Esophagus mucosa (tissue), 1 donor: ENCODE results near the gene CENPB. TPM values are rescaled to one million over a fixed set of nuclear protein-coding genes. Genes with fewer than 3 reads are reported as not detected.
A peak's percentile ranks its signal among the peaks of the same experiment; 100 is the strongest.
"Not testable (repeated sequence)": the region's sequence is repeated elsewhere in the genome, so short reads cannot be mapped to it uniquely, and the experiment has no call there.

Source experiments
- ATAC-seq: fragments of 200-7000 bp; cut with Tn5 transposase; one replicate; pipeline ENCODE4 v1.9.1; 2020
- total RNA-seq: library from RNA; stranded (reverse); gene quantifications from one replicate; pipeline ENCODE4 v1.2.4, GENCODE V29; 2023
- donor health status: DM: yes; HTN: yes; CAD: no.

The CENPB gene
- total RNA-seq, 1 donor from 2014 or later: 50.8 TPM

DNA sequence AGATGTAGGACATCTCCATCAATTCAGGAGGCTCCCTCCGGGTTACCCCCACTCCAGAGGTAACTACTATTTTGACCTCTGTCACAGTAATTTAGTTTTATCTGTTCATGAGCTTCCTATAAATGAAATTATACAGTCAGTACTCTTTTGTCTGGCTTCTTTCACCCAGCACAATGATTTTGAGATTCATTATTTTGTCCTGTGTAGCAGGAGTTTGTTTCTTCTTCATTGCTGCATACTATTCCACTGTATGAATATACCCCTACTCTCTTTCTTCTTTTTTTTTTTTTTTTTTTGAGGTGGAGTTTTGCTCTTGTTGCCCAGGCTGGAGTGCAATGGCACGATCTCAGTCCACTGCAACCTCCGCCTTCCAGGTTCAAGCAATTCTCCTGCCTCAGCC lies 22.0 kb upstream of the CENPB start:
- no peak for ATAC-seq

DNA sequence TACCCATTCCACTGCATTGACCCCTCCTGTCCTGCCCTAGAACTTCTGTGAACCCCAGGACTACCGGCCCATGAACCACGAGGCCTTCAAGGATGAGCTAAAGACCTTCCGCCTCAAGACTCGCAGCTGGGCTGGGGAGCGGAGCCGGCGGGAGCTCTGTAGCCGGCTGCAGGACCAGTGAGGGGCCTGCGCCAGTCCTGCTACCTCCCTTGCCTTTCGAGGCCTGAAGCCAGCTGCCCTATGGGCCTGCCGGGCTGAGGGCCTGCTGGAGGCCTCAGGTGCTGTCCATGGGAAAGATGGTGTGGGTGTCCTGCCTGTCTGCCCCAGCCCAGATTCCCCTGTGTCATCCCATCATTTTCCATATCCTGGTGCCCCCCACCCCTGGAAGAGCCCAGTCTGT lies 18.2 kb upstream of the CENPB start:
- ATAC-seq: no peak

DNA sequence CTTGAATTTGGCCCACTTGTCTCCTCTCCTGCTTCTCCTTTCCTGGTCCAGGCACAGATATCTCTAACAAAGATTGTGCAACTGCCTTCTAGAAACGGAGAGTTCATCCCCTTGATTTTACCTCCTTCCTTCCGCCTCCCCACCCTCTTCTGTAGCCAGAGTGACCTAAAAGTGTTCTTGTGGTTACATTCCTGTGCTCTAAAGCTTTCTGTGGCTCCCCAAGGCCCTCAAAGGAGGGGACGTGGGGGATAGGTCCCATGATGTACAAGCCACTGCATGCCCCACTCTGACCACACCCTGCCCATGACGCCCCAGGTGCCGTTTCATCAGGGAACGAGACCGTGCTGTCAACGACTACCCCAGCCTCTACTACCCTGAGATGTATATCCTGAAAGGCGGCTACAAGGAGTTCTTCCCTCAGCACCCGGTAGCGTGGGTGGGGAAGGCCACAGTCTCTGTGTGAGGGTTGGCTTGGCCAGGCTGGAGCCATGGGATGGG lies 17.8 kb upstream of the CENPB start:
- ATAC-seq: peak; percentile 25

DNA sequence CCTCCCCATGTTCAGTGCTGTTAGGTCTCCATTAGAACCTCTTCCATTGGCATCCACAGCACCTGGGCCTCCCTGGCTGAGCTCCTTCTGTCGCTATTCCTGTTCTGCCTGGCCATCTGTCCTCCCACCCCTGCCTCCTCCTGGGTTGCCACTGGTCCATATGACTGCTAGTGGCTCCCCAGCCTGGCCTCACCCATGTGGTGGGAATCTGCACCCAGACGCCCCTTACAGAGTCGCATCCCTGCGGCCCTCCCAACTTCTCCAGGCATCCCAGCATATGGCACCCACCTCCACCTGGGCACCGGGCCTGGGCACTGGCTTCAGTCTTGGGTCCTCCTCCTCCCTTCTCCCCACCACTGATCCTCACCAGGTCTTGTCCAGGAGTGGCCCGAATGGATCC lies 17.3 kb upstream of the CENPB start:
- ATAC-seq: no peak

DNA sequence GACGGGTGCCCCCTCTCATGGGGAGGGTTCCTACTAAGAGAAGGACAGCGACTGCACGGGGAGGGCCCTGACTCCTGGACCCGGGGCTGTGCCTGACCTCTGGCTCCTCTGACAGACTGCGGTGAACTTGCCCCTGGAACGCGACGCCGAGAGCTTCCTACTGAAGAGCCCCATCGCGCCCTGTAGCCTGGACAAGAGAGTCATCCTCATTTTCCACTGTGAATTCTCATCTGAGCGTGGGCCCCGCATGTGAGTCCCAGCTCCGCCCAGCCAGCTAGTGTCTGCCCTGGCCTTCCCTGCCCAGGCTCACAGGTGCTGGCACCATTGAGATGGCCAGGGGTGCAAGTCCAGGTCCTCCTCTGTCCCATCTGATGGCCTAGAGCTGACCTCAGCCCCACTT lies 16.7 kb upstream of the CENPB start:
- no peak for ATAC-seq

DNA sequence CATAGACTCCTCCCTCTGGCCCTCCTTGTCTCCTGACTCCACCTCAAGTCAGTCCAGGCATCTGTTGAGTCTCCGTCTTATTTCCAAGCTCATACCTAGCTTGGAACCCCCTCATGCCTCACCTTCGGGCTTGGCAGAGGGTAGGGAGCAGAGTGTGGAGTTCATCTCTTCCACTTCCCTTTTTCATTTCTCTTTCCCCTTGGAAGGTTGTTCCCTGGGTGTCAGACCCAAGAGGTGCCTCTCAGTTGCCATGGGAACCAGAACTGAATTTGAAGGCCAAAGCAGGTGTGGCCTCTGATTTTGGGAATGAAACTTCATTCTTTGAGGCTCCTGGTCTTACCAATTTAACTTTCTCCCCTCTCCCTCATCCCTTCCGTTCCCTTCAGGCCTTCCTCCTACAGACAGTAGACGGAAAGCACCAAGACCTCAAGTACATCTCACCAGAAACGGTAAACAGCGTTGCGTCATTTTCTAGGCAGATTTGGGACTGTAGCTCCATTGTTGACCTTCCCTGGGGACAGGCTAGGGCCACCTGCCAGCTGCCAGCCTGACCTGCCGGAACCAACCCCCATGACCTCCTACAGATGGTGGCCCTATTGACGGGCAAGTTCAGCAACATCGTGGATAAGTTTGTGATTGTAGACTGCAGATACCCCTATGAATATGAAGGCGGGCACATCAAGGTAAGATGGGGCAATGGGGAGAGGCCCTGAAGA lies 16.1 kb upstream of the CENPB start:
- no peak for ATAC-seq

DNA sequence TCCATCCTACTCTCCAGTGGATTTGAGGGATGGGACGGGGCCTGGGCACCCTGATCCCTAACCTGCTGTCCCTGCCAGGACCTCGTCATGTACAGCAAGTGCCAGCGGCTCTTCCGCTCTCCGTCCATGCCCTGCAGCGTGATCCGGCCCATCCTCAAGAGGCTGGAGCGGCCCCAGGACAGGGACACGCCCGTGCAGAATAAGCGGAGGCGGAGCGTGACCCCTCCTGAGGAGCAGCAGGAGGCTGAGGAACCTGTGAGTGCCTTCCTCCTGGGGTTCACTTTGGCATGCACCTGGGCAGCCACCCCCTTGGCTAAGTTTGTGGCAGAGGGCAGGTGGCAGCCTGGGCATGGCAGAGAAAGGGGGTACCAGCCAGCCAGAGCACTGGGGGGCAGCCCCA lies 15.3 kb upstream of the CENPB start:
- no peak for ATAC-seq

DNA sequence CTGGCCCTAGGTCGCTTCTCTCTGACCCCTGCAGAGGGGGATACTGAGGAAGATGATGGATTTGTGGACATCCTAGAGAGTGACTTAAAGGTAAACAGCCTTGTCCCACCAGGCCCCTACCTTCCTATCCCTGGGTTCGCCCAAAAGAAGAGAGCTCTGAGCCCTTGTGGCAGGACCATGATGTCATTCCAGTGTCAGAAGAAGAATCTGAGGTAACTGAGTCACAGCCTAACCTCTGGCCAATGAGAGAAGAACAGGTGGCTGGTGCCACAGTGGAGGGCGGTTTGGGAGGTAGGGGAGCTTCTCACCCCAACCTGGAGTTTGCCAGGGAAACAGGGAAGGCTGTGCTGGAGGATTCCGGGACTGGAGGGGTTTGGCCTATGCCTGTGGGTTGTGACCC lies 14.8 kb upstream of the CENPB start:
- ATAC-seq: no peak

DNA sequence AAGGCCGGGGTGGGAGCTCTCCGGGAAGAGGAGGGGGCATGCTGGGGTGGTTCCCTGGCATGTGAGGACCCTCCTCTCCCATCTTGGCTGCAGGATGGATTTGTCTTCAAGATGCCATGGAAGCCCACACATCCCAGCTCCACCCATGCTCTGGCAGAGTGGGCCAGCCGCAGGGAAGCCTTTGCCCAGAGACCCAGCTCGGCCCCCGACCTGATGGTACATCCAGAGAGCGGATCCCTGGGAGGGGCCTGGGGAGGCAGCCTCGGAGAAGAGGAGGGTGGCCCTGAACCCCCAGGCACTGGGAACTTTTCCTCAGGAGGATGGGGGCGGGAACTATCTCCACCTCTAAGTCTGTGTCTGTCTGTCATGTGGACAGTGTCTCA lies 14.3 kb upstream of the CENPB start:
- no peak for ATAC-seq

DNA sequence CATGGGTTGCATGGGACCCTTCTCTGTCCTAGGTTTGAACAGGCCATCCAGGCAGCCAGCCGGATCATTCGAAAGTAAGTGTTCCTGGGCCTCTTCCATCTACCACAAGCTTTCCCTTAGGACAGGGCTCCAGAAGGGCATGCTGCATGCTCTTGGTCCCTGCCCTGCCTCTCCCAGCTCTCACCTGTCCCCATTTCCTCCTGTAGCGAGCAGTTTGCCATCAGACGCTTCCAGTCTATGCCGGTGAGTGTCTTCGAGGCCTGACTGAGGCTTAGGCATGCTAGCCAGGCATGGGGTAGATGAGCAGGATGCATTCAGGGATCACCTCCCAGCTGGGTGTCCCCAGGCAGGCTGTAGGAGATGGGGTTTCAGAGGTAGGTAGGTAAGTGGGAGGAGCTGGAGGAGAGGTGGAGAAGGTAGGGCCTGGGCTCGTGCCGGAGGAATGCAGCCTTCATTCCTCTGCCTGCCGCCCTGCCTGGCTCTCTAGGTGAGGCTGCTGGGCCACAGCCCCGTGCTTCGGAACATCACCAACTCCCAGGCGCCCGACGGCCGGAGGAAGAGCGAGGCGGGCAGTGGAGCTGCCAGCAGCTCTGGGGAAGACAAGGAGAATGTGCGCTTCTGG lies 13.8 kb upstream of the CENPB start:
- no peak for ATAC-seq

DNA sequence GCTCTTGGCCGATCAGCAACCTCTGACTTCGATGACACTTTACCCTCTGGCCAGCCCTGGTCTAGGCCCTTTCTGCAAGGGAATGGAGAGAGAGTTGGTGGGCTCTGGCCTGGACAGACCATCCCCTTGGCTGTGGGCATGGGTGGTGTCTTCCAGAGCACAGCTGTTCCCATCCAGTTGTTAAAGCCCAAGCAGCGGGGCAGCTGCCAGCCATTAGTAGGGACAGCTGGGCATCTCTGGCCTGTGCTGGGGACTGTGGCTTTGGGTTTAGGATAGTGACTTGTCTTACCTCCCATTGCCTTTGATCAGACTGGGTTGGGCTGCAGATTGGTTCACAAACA lies 12.3 kb upstream of the CENPB start:
- ATAC-seq: no peak

DNA sequence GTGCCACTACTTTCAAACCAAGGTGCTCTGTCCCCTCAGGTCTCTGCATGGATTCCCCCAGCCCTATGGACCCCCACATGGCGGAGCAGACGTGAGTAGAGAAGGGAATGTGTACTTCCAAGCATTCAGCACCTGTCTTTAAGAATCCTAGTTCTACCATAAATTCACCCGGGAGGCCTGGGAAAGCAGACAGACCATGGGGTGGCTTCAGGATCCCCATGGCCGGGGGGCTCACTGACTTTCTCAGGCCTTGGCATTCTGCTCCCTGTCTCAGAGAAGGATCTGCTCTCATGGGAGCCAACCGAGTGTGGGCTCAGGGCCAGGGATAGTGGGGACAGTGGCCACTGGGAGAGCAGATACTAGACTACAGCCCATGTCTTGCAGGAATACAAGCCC lies 11.8 kb upstream of the CENPB start:
- no peak for ATAC-seq

DNA sequence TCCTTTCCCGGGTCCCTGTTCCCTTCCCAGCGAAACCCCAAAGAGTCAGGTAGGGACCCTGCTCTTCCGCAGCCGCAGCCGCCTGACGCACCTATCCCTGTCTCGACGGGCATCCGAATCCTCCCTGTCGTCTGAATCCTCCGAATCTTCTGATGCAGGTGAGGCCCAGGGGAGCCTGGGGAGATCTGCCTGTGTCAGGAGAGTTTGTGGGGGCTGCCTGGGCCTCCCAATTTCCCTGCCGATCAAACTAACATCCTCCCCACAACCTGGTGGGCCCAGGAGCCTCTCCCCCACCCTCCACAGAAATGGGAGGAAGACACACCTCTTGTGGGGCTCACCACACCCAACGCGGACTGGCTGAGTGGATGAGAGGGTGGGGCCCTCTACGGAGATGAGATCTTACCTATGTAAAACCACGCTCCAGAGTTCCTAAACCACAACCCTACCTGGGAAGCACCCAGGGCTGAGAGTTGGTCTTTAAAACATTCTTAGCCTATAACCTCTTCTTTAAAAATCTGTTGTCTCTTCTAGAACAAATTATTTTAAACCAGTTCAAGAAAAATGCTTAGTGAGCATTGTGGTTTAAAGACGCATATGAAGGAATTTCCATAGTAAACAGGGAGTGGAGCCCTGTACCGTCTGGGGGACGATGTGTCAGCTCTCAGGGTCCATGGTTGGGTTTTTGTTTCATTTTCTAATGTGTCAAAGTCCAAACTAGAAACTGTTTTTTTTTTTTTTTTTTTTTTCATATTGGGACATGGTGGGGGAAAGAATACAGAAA lies 11.2 kb upstream of the CENPB start:
- ATAC-seq: peak; percentile 52

DNA sequence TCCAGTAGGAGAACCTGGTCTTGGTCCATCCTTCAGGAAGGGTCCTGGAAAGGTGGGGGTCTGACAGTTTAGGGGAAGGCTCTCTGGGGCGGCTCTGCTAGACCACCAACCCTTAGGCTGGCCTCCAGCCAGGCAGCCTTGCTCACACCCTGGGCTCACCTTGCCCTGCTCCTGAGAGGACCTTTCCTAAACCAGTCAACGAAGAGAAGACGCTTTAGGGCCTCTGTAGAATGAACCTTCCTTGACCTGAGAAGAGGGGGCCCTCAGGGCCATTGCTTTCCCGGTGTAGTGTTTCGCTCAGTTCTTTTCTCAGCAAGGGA lies 10.6 kb upstream of the CENPB start:
- no peak for ATAC-seq

DNA sequence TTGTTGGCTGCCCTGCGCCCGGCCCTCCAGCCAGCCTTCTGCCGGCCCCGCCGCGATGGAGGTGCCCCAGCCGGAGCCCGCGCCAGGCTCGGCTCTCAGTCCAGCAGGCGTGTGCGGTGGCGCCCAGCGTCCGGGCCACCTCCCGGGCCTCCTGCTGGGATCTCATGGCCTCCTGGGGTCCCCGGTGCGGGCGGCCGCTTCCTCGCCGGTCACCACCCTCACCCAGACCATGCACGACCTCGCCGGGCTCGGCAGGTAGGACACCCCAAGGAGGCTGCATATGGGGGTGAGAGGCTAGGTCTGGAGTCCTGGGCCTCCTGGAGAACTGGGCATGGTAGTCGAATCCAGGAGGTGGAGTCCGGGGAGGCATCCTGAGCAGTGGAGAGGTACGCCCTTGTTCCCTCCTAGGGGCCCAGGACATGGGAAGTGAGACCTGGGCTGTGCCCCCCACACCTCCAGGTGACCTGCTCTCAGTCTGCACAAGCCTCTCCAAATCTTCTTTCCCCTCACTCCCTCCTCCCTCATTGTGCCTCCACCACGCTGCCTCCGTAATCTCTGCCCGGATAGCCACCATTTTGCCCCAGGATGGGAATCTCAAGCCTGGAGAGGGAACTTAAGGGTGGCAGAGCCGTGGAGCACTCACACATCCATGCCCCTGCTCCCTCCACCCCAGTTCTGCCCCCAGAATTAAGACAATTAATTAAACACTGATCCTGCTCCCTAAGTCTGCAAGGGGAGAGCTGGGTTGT lies 10.1 kb upstream of the CENPB start:
- peak; percentile 8 for ATAC-seq

DNA sequence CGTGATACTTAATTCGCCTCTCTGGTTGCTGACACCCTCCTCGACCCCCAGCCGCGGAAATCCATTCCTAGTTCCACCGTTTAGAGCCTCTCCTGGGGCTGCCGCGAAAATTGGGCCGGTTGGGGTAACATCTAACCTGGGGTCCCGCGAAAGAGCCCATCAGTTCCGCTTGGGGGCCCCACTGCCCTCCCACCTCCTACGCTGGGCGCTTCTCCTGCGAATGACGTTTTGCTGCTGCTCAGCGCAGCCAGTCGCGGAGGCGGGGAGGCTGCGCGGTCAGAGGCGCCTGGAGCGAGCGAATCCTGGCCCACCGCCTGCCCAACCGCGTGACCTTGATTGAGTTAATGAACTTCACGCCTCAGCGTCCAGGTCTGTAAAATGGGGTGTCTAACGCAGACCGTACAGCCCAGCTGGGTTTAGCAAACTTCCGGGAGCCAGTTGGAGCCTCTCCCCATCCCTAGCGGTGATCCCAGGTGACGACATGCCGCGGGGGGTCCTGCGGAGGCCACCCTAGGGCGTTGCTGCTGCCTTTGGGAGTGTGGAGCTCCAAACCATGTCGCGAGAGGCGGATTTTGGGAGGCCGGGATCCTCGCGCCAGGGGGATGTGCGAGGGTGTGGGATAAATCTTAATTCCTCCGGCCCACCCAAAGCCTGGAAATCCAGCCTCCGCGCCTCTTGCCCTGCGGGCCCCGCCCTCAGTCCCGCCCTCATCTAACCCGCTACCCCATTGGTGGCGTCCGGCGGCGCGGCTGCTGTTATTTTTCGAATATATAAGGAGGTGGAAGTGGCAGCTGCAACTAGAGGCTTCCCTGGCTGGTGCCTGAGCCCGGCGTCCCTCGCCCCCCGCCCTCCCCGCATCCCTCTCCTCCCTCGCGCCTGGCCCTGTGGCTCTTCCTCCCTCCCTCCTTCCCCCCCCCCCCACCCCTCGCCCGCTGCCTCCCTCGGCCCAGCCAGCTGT lies 9.2 kb upstream of the CENPB start, which contains the start of gene CDC25B:
TSS of gene CDC25B (plus strand) at position 800 of the 958 bp plus-strand sequence. CDS start 222 bp downstream, outside the sequence.
- peak; percentile 84 for ATAC-seq

DNA sequence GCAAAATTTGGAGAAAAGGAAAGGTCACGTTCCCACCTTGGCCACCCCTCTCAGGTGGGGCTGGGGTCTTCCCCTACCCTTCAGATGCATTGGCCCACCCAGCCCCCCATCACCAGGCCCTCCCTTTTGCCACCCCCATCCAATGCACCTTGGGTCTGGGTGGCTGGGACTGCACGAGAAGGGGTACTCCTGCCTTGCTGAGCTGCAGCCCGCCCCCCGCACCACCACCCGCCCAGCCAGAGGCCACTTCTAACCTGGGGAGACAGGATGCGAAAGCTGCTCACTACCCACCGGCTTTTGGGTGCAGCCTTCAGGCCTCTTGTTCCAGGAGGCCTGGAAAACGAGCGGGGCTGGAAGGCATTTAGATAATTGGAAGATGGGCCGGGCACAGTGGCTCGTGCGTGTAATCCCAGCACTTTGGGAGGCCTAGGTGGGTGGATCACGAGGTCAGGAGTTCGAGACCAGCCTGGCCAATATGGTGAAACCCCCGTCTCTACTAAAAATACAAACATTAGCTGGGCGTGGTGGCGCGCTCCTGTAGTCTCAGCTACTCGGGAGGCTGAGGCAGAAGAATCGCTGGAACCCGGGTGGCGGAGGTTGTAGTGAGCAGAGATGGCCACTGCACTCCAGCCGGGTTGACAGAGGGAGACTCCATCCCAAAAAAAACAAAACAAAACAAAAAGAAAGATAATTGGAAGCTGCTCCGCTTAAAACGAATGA lies 8.3 kb upstream of the CENPB start:
- ATAC-seq: no peak

DNA sequence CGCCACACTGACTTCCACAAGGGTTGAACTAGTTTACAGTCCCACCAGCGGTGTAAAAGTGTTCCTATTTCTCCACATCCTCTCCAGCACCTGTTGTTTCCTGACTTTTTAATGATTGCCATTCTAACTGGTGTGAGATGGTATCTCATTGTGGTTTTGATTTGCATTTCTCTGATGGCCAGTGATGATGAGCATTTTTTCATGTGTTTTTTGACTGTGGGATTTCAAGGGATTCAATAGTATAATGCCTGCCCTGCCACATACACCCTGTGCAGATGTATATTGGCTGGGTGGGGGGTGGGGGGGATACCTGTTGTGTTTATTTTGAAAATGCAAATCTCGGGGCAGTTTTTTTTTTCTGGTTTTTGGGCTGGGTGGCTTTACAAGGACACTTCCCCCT lies 7.6 kb upstream of the CENPB start:
- not testable (repeated sequence) for ATAC-seq

DNA sequence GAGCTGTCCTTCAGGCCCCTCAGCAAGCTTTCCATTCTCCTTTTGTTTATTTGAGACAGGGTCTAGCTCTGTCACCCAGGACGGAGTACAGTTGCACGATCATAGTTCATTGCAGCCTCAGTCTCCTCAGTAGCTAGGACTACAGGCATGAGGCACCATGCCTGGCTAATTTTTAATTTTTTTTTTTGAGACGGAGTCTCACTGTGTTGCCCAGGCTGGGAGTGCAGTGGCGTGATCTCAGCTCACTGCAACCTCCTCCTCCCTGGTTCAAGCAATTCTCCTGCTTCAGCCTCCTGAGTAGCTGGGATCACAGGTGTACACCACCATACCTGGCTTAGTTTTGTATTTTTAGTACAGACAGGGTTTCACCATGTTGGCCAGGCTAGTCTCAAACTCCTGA lies 2.7 kb upstream of the CENPB start:
- ATAC-seq: not testable (repeated sequence)

DNA sequence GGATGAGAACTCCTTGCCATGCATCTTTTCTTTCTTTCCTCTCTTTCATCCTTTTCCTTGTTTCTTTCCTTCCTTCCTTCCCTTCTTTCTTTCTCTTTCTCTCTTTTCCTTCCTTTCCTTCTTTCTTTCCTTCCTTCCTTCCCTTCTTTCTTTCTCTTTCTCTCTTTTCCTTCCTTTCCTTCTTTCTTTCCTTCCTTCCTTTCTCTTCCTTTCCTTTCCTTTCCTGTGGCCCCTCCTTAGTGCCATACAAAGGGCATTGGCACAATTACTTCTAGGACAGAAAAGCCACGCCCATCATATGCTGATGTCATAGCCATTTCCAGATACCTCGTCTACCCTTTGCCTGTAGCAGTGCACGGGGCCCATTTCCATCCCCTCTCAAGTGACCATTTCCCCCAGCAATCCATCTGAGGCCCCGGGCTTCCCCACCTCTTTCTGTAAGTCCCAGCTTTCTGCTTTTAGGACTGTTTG lies 2.2 kb upstream of the CENPB start:
- ATAC-seq: no peak
